HL-60 (cell line): Measurements from ENCODE around the gene FRAT2.

ENCODE experiments used
- DNase-seq, 2 experiments: peaks; one replicate each; pipeline ENCODE4 v3.0.0-alpha.2; 2010 to 2020; ENCODE audit warnings: low read depth in 1 of 2, low spot score in 1 of 2
- H3K27ac ChIP-seq: fragments of 250-450 bp; sonication (Bioruptor Pico); replicated peaks from 2 replicates; pipeline ENCODE4 v1.5.1; 2020; ENCODE audit warnings: mild to moderate bottlenecking, moderate library complexity
- H3K27me3 ChIP-seq: fragments of 250-450 bp; sonication (Bioruptor Pico); 2 replicates; pipeline ENCODE4 v1.5.1; 2021; ENCODE audit warnings: mild to moderate bottlenecking, moderate library complexity; ENCODE audit not compliant: insufficient read depth, poor library complexity, severe bottlenecking
- H3K4me3 ChIP-seq: replicated peaks from 2 replicates; pipeline ENCODE4 v1.5.1; 2011; ENCODE audit warnings: mild to moderate bottlenecking, control low read depth, low read length; ENCODE audit not compliant: insufficient read depth
- GABPA ChIP-seq: IDR thresholded peaks from 2 replicates; pipeline ENCODE4 v1.6.1; 2012; ENCODE audit warnings: low read depth
- POLR2AphosphoS5 ChIP-seq: IDR thresholded peaks from 2 replicates; pipeline ENCODE4 v1.6.1; 2012; ENCODE audit warnings: low read depth
- REST ChIP-seq: IDR thresholded peaks from 2 replicates; pipeline ENCODE4 v1.6.1; 2012; ENCODE audit warnings: low read depth; ENCODE audit not compliant: insufficient replicate concordance
- SPI1 ChIP-seq: IDR thresholded peaks from 2 replicates; pipeline ENCODE4 v1.6.1; 2012; ENCODE audit warnings: low read depth, mild to moderate bottlenecking, borderline replicate concordance
- TF ChIP-seq, protein P1 (sequence below): IDR thresholded peaks from one replicate; pipeline ENCODE4 v1.5.1; 2011; ENCODE audit warnings: low read length, control low read depth, inconsistent platforms; ENCODE audit not compliant: insufficient read depth

Gene FRAT2

GRCh38 chr10:97331153-97331703 is 3.3 kb downstream of the FRAT2 start:
- H3K27ac ChIP-seq, result no peak overlapping the region; the same call in 1 of the 2 replicates
- no peak for DNase-seq
- no peak for TF ChIP-seq REST
- no peak for TF ChIP-seq SPI1
- no peak for TF ChIP-seq GABPA
- TF ChIP-seq, protein P1, sequence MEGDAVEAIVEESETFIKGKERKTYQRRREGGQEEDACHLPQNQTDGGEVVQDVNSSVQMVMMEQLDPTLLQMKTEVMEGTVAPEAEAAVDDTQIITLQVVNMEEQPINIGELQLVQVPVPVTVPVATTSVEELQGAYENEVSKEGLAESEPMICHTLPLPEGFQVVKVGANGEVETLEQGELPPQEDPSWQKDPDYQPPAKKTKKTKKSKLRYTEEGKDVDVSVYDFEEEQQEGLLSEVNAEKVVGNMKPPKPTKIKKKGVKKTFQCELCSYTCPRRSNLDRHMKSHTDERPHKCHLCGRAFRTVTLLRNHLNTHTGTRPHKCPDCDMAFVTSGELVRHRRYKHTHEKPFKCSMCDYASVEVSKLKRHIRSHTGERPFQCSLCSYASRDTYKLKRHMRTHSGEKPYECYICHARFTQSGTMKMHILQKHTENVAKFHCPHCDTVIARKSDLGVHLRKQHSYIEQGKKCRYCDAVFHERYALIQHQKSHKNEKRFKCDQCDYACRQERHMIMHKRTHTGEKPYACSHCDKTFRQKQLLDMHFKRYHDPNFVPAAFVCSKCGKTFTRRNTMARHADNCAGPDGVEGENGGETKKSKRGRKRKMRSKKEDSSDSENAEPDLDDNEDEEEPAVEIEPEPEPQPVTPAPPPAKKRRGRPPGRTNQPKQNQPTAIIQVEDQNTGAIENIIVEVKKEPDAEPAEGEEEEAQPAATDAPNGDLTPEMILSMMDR, result no peak
- TF ChIP-seq POLR2AphosphoS5, result no peak
- H3K27me3 ChIP-seq, result no peaks in the 10 kb centered on the region
- peak overlapping the region; percentile 80 for H3K4me3 ChIP-seq

GRCh38 chr10:97329766-97330165 is 4.8 kb downstream of the FRAT2 start:
- Histone ChIP-seq H3K27ac (no peak overlapping the region), H3K27me3 (no peaks in the 10 kb centered on the region), H3K4me3 (no peak overlapping the region)
- DNase-seq, result no peak
- TF ChIP-seq, protein P1, result no peak
- no peak for TF ChIP-seq REST
- no peak for TF ChIP-seq POLR2AphosphoS5
- no peak for TF ChIP-seq GABPA
- TF ChIP-seq SPI1, result no peak

- DNase-seq, result no peak
- H3K27me3 ChIP-seq, result no peaks in the 10 kb centered on the region
- no peak overlapping the region for H3K27ac ChIP-seq
- TF ChIP-seq SPI1, result no peak
- TF ChIP-seq GABPA, result no peak
- TF ChIP-seq, protein P1, result no peak
- TF ChIP-seq POLR2AphosphoS5, result no peak
- no peak for TF ChIP-seq REST
- H3K4me3 ChIP-seq, result no peak overlapping the region
Observed at GRCh38 chr10:97328646-97329453, 5.7 kb downstream of the FRAT2 start.
